GM19351 (cell line): ENCODE results near the gene ZBTB7C.

Experiments
- ATAC-seq: cut with Tn5 transposase; IDR thresholded peaks from one replicate; pipeline ENCODE4 v1.9.1; 2021; ENCODE audit warnings: mild to moderate bottlenecking, moderate library complexity; ENCODE audit not compliant: unreplicated experiment

The ZBTB7C gene

DNA sequence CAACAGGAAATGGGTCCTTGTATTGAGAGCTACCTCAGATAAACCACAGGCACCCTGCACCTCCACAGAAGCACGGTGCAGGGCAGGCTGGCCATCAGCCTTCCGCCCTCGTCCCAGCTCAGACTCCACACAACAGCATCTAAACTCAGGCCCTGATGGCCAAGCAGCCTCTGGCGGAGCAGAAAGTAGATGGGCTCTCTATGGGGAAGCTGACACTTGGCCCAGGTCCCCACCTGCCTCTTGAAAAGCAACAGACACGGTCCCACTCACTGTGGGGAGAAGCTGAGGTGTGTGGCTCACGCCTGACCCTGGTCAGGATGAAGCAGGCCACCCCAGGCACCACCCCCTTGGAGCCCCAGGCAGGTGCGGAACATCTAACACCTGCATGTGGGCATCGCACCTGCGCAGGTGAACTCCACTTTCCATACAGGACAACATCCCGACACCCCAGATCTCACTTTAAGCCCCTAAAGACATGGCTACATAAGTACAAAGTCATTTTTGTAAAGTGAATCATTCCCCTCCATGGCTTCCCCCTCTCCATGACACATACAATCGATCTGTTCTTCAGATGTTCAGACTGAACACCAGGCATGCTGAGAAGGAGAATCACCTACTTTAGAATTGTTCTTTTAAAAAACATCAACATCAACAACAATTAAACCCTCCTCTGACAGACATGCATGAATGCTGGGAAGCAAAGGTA lies 208.4 kb downstream of the ZBTB7C start:
- ATAC-seq, result no peak

DNA sequence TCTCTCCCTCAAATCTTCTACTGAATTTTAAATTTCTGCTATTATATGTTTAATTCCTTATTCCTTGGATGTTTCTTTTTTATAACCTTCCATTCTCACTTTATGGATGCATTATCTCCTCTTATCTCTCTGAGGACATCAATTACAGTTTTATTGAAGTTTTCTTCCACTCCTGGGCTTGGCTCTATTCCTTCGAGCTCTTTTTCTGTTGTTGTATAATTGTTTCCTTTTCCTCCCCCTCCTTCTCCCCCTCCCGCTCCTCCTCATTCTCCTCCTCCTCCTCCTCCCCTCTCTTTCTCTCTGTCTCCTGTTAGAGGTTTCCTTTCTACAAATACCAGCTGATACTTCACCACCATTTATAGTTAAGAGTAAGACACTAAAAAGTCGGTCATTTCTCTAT lies 209.8 kb downstream of the ZBTB7C start:
- ATAC-seq, result no peak

DNA sequence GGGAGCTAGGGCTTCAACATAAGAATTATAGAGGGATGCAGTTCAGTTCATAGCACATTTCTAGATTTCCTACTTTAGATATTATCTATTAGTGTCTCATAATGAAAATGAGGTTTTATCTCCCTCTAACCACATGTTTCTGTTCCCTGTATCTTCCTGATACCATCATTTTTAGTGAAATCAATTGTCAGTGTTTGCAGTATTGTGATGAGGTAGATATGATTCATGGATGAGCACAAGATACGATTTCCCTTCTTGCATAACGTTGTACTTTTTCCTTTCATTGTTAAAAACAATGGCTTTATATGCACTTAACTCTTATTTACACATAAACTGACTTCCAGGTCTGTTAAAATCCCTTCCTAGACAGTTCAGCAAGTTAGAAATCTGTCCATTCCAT lies 211.4 kb downstream of the ZBTB7C start:
- no peak for ATAC-seq

DNA sequence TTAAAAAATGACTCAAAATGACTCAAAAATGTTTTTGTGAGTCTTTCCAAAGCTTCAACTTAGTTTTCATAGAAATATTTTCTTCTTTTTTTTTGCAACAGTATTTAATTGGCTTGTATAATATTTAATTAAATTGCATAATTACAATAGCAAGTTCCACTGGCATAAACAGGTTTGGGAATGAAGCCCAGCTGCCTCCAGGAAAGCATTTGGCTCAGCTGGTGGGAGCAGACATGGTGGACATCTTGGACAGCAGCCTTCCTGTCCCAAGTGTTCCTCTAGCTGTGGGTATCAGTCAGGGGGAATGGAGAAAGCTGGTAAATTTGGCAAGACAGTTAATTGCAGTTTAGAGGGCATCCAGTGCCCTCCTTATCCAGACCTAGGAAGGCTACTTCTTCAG lies 213.4 kb downstream of the ZBTB7C start:
- no peak for ATAC-seq

DNA sequence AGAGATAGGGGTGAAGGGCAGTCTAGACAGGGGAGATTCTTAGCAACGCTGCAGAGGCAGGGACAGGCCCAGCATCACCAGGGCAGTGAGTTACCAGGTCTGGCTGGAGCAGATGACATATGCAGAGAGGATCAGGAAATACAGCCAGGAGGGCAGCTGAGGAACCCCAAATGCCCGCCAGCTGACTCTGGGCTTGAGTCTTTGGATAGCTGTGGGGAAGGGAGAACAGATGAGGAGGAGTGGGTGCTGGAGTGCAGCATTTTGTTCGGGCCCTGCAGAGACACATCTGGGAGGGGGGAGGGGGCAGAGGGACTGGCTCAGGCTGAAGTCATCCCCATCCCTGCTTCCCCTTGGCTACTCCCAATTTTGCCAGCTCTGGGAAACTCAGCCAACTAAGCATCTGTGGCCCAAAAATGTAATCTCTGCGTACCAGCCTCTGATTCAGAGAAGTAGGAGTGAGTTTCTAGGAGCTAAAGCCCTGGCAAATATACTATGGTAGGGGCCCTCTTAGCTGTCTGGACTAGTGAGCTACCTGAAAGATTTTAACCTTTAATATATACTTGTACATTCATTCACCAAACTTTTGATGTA lies 214.5 kb downstream of the ZBTB7C start:
- ATAC-seq, result no peak

DNA sequence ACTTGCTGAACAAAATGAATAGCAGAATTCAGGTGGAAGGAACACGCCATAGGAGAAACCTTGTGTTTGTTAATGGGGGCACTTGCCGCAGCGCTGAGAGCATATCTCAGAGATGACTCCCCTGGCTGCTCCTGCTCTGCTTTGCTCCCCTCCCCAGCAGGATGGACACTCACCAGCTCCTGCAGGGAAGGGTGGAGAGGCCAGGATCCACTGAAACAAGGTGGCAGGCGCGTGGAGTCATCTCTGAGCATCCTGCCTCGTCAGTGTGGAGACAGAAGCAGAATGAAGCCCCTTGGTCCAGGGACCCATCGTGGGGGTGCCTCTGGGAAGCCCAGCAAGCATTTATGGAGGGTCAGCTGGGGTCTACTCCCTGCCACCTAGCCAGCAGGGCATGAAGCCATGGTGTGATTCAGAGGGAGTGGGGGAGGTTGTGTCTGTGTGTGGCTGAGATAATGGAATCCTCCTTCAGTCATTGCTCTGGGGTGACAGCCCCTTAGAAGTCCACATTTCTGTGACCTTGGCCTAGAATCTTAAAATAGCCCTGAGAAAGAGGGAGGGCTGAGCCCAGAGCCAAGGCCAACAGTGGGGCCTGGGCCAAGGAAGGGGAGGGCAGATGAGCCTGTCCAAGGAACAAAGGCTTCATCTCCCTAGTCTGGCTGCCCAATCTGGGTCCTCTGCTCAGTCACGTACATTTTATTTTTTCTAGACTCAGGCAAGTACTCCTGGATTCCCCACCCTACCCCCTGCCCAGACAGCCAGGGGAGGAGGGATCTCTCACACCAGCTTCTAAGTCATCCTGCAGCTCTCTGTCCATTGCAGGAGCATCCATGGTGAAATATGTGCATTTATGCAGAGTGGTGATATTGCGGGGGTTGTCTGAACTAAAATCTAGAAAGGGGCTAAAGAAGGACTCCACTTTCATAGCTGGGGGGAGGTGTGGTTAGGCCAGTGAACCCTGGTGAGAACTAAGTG lies 215.4 kb downstream of the ZBTB7C start:
- ATAC-seq, result no peak

DNA sequence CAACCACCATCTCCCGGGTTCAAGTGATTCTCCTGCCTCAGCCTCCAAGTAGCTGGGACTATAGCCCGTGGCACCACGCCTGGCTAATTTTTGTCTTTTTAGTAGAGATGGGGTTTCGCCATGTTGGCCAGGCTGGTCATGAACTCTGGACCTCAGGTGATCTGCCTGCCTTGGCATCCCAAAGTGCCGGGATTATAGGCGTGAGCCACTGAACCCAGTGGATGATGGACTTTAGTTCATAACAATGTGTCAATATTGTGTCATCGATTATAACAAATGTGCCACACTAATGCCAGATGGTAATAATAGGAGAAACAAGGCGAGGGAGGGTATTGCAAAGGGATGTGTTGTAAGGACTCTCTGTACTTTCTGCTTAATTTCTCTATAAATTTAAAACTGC lies 216.6 kb downstream of the ZBTB7C start:
- no peak for ATAC-seq

DNA sequence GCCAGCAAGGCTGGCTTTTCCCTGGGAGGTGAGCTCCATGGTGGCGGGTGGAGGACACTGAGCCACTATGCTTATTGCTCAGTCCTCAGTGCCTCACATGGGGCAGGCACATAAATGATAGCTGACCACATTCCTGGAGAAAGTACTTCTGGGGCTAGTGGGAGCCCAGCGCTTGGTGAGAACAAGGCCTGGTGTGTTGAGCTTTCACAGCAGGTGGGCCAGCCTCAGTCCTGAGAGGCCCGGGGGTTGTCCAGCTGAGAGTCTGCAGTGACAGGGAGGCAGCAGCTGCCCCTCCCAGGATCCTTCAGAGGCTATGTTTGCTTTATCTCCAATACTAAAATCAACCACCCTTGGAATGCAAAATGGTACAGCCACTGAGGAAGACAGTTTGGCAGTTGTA lies 217.7 kb downstream of the ZBTB7C start:
- no peak for ATAC-seq

DNA sequence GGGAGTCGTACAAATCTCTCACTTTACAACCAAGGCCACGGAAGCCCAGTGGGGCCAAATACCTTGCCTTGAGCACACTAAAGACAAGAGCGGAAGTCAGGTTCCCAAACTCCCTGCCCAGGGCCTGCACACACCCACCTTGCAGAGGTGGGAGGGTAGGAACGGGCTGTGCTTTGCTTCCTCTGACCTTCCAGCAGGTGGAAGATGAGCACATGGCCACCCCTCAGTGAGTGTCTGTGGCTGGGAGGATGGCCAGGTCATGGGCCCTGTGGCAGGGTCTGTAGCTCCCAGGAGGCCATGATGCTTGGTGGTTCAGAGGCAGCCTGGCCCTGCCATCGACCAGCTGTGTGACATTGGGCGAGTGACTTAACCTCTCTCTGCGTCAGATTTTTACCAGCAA lies 218.2 kb downstream of the ZBTB7C start:
- ATAC-seq, result no peak

DNA sequence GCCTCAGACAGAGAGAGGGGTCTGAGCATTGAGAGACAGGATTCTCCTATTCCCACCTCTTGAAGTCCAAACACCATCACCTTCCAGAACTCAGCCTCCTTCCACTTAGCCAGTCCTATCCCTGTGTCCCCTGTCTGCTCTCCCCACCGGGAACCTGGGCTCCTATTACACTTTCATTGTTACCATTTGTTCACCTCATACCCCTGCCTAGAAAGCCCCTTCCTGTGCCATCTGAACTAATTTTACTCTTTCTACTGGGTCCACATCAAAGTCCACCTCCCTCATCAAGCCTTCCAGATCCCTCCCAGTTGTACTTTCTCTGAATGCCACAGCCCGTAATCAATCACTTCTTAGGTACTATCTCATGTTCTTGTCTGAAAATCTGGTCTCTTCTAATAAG lies 220.6 kb downstream of the ZBTB7C start:
- no peak for ATAC-seq

DNA sequence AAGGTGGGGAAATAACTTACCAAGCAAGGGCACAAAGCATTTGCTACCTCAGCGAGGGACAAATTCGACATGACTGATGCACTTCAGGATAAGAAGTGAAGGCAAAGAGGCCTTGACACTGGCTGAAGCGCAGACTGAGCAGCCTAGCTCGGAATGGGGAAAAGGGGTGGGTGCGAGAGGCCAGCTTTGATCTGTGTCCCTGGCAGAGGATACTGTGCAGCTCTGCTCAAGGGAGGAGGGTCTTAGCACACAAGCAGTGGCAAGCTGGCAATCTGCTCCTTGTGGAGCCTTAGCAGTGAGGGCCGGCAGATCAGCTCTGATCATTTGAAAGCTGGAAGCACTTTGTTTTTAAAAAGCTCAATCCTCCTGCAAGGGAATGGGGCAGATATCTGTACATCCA lies 222.3 kb downstream of the ZBTB7C start:
- ATAC-seq, result no peak

DNA sequence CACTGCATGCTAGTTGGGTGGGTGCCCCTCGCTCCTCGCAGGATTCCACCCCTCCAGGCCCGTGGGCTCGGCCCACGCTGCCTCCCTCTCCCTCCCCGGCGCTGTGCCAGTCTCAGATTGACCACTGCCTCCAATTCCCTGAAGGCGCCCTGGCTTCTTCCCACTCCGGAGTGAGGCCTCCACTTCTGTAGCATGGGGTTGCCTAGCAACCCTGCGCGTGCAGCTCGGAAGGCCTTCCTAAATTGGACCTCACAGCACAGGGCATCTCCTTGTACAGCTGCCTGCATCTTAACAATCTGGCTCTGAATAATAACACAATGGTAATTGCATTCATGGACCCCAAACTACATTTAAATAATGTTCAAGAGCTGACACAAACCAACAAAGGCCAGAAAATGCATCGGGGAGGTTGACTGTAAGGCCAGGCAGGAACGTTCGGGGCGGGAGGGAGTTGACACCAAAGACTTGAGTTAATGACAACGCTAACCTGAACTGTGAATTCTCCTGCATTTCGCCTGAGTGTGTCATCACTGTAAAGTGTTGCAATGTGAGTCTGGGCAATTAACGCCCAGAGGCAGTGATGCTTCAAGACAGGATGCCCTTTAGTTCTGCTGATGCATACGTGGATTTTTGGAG lies 222.9 kb downstream of the ZBTB7C start:
- no peak for ATAC-seq

DNA sequence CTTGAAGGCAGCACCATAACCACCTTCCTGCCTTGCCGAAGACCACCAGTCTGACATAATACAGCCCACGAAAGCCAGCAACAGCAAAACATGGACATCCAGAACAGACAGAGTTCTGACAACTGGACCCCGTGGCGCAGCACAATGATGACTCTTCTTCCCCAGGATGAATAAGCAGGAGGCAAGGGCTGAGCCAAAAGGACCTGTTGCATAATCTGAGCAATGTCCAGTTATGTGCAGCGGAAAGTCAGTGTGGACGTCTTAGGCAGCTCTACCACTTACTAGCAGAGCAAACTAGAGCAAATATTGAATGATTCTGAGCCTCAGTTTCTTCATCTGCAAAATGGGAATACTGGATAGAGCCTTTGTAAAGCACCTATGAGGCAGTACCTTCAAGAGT lies 225.1 kb downstream of the ZBTB7C start:
- no peak for ATAC-seq

DNA sequence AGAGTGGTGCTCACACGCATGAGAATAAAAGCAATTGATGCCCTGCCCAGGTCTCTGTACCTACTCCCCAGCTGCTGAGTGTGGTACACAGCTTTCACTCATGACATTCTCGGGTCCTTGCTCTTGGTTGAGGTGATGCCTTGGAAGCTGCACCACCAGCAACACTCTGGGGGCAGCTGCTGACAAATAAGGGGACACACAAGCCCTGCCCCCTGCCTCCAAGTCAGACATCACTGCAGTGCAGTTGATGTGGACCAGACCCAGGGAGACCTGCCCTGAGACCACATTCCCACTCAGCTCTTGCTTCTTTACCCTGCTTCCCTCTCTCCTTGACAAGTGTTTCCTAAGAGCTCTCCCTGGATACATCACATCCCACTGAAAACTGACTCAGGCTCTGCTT lies 225.6 kb downstream of the ZBTB7C start:
- no peak for ATAC-seq

DNA sequence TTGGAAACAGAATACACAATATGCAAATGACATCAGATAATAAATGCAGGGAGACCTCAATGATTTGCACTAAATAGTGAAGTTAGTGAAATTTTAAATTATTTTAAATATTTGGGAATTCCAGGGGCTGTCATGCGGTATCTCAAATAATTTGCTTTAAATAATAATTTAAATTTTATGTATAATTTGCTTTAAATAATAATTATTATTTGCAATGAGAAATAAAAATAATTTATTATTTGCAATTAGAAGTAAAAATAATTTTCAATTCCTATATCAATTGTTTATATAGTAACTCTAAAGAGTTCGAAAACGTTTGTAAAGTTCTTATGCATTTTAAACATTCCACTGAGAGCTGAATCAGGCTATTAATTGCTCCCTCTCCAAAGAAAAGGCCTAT lies 226.4 kb downstream of the ZBTB7C start:
- no peak for ATAC-seq

DNA sequence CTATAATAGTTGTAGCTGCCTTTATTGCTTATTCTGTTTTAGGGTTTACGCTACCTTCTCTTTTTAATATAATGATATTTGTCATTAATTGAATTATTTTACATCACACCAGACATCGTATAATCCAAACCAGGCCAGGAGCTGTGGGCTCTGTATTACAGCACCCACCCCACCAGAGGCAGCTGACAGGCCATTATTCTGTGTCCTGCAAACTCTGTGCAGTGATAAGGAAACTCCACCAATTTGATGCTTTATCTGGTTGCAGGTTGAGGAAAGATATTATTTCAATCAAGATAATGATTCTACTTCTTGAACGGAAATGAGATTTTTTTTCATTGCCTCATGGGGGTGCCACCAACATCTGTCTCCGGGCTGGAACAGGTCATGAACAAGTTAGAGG lies 227.3 kb downstream of the ZBTB7C start:
- ATAC-seq, result no peak

DNA sequence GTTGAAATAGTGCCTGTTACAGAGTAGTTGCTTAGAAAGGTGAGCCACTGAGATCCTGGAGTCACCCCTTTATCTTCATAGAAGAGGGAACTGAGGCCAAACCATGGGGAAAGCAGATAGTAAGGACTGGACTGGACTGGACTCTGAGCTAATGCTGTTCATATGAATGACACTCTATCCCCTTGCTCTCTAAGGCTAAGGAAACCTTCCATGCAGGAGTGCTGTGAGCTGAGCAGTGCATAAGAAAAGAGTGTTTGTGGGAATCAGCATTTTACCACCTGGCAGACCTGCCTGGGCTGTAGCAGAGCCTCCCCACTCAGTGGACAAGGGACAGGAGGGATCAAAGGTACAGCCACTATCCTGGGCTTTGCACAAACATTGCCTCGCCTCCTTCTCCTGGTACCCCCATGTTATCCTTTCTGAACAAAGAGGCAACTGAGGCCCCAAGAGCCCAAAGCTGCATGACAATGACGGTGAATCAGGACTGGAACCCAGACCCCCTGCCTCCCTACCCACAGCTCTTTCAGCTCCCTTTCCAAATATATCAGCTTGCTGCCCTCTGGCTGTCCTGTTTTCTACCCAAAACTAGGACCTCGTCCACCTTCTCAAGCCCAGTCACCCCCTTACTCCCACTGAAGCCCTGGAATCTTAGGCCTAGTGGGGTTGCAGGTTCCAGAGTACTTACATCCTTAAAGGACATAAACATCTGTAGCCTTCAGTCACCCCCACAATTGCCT lies 227.9 kb downstream of the ZBTB7C start:
- no peak for ATAC-seq

DNA sequence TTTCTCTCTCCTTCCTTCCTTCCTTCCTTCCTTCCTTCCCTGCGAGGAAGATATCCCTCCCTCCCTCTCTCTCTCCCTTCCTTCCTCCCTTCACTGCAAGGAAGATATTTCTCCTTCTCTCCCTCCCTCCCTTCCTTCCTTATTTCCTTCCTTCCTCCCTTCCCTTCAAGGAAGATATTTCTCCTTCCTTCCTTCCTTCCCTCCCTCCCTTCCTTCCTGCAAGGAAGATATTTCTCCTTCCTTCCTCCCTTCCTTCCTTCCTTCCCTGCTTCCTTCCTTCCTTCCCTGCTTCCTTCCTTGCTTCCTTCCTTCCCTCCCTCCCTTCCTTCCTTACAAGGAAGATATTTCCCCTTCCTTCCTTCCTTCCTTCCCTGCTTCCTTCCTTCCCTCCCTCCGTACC lies 229.5 kb downstream of the ZBTB7C start:
- no peak for ATAC-seq

DNA sequence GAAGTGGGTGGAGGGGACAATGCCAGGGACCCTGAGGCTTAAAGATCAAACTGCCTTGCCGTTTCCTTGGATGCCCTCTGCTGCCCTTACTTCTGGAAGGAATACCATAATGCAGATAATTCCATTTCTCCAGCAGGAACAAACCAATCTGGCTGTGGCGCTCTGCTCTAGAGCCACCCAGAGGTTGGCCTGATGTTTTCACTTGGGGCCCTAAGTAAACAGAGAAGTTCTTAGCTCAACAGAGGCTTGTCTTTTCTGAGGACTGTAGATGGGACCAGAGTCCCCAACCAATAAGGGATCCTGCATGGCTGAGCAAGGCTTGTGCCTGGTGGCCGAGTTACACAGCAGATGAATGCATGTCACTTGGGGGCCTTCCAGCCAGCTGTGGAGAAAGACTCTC lies 230.2 kb downstream of the ZBTB7C start:
- no peak for ATAC-seq

DNA sequence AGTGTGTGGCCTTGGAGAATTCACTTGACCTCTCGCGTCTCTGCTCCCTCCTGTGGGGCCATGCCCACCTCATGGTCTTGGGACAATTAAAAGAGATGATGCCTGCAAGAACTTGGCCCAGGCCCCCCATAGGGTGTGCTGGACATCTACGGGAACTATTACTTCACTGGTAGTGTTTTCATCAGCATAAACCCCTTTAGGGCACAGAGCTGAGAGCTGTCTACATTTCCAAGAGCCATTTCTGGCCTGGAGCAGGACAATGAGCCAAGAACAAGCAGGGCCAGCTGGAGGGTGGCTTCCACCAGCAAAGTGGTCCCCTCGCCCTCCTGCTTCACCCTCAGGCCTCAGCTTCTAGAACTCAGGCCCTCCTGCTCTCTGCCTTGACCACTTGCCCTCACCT lies 232.3 kb downstream of the ZBTB7C start:
- ATAC-seq, result no peak

DNA sequence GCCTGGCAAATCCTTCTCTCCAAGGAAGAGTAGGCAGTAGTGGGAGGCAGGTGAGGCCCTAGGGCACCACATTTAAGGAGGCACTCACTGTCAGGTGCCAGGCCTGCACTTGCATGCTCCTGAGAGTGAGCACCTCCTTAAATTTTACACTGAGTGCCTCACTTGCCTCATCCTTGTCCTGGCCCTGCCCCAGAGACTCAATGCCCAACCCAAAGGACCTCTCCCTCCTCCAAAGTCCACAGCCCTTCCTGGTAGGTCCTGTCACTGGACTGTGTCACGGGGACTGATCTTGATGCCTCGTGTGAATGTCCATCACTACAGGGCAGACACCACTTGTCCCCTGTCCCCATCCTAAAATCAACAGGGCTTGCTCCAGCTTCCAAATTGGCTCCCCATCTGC lies 235.6 kb downstream of the ZBTB7C start:
- no peak for ATAC-seq
